CD4-positive, alpha-beta T cell (primary cell): Measurements from ENCODE around the gene TAMM41. TPM values are rescaled to one million over a fixed set of nuclear protein-coding genes. Genes with fewer than 3 reads are reported as not detected.

Source experiments
- ATAC-seq: fragments of 200-7000 bp; cut with Tn5 transposase; one replicate; pipeline ENCODE4 v1.10.0; 2022; ENCODE audit warnings: mild to moderate bottlenecking; ENCODE audit not compliant: poor library complexity
- CTCF ChIA-PET: fragments of 350-600 bp; sonication (Branson Sonifier 250); formaldehyde crosslinking; loops from one replicate; lab custom pipeline; 2021; ENCODE audit warnings: antibody characterized with exemption, inconsistent platforms; lab: Charles Lee
- POLR2A ChIA-PET: fragments of 350-600 bp; sonication (Branson Sonifier 250); formaldehyde crosslinking; loops from one replicate; lab custom pipeline; 2021; ENCODE audit warnings: antibody characterized with exemption, inconsistent platforms; lab: Charles Lee
- DNase-seq, 14 experiments: peaks; one replicate each; pipeline ENCODE4 v3.0.0-alpha.2; 2013 to 2020; ENCODE audit warnings: mixed read lengths in 2 of 14
- H3K27ac ChIP-seq, 2 donors: one replicate each; pipeline versions ENCODE4 v1.5.1 to v1.7.0; 2013; ENCODE audit warnings: low read length in 2 of 2, low read depth in 1 of 2, mild to moderate bottlenecking in 1 of 2
- H3K27me3 ChIP-seq, 2 experiments: 1 replicate in 1 of 2; 2 replicates in 1 of 2; pipeline versions ENCODE4 v1.6.1 to v1.7.0; 2013; ENCODE audit warnings: low read length in 2 of 2, control low read depth in 1 of 2, mild to moderate bottlenecking in 1 of 2, moderate library complexity in 1 of 2; ENCODE audit not compliant: insufficient read depth in 2 of 2, control insufficient read depth in 1 of 2
- H3K36me3 ChIP-seq: one replicate; pipeline ENCODE4 v1.6.1; 2013; ENCODE audit warnings: low read length, control low read depth; ENCODE audit not compliant: insufficient read depth
- H3K4me1 ChIP-seq: one replicate; pipeline ENCODE4 v1.6.1; 2013; ENCODE audit warnings: low read length, control low read depth; ENCODE audit not compliant: insufficient read depth
- H3K4me3 ChIP-seq: one replicate; pipeline ENCODE4 v1.5.1; 2013; ENCODE audit warnings: mild to moderate bottlenecking, low read length, moderate library complexity
- H3K9me3 ChIP-seq, 2 experiments: 1 replicate in 1 of 2; 2 replicates in 1 of 2; pipeline versions ENCODE4 v1.6.1 to v1.7.0; 2013; ENCODE audit warnings: low read length in 2 of 2, mild to moderate bottlenecking in 2 of 2, control low read depth in 1 of 2, moderate library complexity in 1 of 2; ENCODE audit not compliant: control insufficient read depth in 1 of 2, insufficient read depth in 1 of 2
- H3K27ac Mint-ChIP-seq: one replicate; pipeline ENCODE4 v1.8.0; 2020; ENCODE audit warnings: mixed read lengths
- H3K27me3 Mint-ChIP-seq: one replicate; pipeline ENCODE4 v1.8.0; 2021; ENCODE audit warnings: mixed read lengths
- H3K36me3 Mint-ChIP-seq: one replicate; pipeline ENCODE4 v1.8.0; 2021; ENCODE audit warnings: low read depth, mixed read lengths
- H3K4me1 Mint-ChIP-seq: one replicate; pipeline ENCODE4 v1.8.0; 2021; ENCODE audit warnings: low read depth, mixed read lengths
- H3K4me3 Mint-ChIP-seq: one replicate; pipeline ENCODE4 v1.8.0; 2020; ENCODE audit warnings: mild to moderate bottlenecking, mixed read lengths
- H3K9me3 Mint-ChIP-seq: one replicate; pipeline ENCODE4 v1.8.0; 2020; ENCODE audit warnings: mixed read lengths
- CTCF ChIP-seq: fragments of 200-600 bp; IDR thresholded peaks from one replicate; pipeline ENCODE4 v1.8.0; 2022; ENCODE audit warnings: antibody characterized with exemption, mild to moderate bottlenecking
- intact Hi-C, 2 experiments: fragments of 100-400 bp; cut with DNase I in 1 of 2; cut with micrococcal nuclease in 1 of 2; formaldehyde crosslinking; loops; one replicate each; pipeline versions ENCODE4 v1.15.1 to v1.9.0; 2023 to 2025; cut with DNase I, micrococcal nuclease
- total RNA-seq, 174 experiments: library from RNA in 2 of 174; stranded (reverse) in 2 of 174; gene quantifications; one replicate each; pipeline ENCODE4 v1.2.3 and lab custom pipeline; 2021 to 2026

Gene TAMM41
- total RNA-seq, 2 experiments from 2014 or later, result 19.7 to 22.0 TPM

- H3K36me3 Mint-ChIP-seq, result peaks cover 84% of the 10 kb centered on the region
- ATAC-seq (no peak), DNase-seq (no peak)
- Histone ChIP-seq H3K36me3 (peaks cover 70% of the 10 kb centered on the region), H3K4me1 (peaks cover 16% of the 10 kb centered on the region), H3K4me3 (no peak overlapping the region), H3K9me3 (peaks cover 0 to 4% of the 10 kb centered on the region in 2 experiments), H3K27me3 (no peaks in the 10 kb centered on the region), H3K27ac (no peak overlapping the region)
- intact Hi-C loops, result no loop called here
- H3K4me1 Mint-ChIP-seq, result peaks cover 40% of the 10 kb centered on the region
- H3K27me3 Mint-ChIP-seq, result no peaks in the 10 kb centered on the region
- ChIA-PET CTCF (interaction anchor here (2.5 kb wide), 1 partner anchor 14 kb away, joined by 6 read pairs; no protein-coding TSS in a partner anchor), POLR2A (no interaction called here)
- H3K9me3 Mint-ChIP-seq, result peaks cover 4% of the 10 kb centered on the region
- H3K27ac Mint-ChIP-seq, result peak overlapping the region; percentile 74
- TF ChIP-seq CTCF, result no peak
- no peak overlapping the region for H3K4me3 Mint-ChIP-seq
These were observed 57.3 kb downstream of the TAMM41 start for GRCh38 chr3:11789412-11789811.

DNA sequence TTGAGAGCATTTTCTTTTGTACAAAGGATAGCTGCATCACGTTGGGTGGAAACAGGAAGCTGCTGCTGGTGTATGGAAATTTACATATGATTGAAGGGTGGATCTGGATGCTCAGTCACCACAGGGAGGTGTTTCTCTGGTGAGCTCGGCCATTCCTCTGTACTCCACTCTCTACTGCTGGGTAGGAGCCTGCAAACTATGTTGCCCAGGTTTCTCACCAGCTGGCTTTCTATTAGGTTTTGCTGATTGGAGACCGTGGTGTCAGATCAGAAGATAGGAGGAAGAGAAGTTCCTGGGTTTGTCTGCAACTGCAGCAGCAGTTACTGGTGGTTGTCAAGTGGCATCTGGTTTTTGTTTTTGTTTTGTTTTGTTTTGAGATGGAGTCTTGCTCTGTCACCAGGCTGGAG is 61.7 kb downstream of the TAMM41 start:
- peak overlapping the region; percentile 80 for H3K27ac Mint-ChIP-seq
- H3K36me3 Mint-ChIP-seq, result peaks cover 42% of the 10 kb centered on the region
- ATAC-seq (peak; percentile 86), DNase-seq (peak in 4 of 14 experiments; percentile 8 to 59 (median 49))
- no peaks in the 10 kb centered on the region for H3K27me3 ChIP-seq
- intact Hi-C loops, result no loop called here
- H3K4me1 ChIP-seq, result peaks cover 20% of the 10 kb centered on the region
- H3K27me3 Mint-ChIP-seq, result no peaks in the 10 kb centered on the region
- TF ChIP-seq CTCF, result no peak
- H3K4me3 ChIP-seq, result peak overlapping the region; percentile 16
- H3K9me3 ChIP-seq, result peaks cover 0 to 4% of the 10 kb centered on the region in 2 experiments
- peaks cover 32% of the 10 kb centered on the region for H3K36me3 ChIP-seq
- POLR2A ChIA-PET, result interaction anchor here (1.2 to 1.8 kb wide), 3 partner anchors 12 to 61 kb away, joined by 4 to 6 read pairs (median 5); partner anchors contain the start of gene TAMM41
- CTCF ChIA-PET, result no interaction called here
- peaks cover 4% of the 10 kb centered on the region for H3K9me3 Mint-ChIP-seq
- H3K27ac ChIP-seq, result no peak overlapping the region
- peak overlapping the region; percentile 80 for H3K4me3 Mint-ChIP-seq
- peaks cover 22% of the 10 kb centered on the region for H3K4me1 Mint-ChIP-seq

- Mint-ChIP-seq H3K4me3 (no peak overlapping the region), H3K9me3 (no peaks in the 10 kb centered on the region), H3K27me3 (no peaks in the 10 kb centered on the region), H3K36me3 (peaks cover 12% of the 10 kb centered on the region), H3K27ac (no peak overlapping the region), H3K4me1 (peaks cover 11% of the 10 kb centered on the region)
- CTCF ChIA-PET, result no interaction called here
- Histone ChIP-seq H3K36me3 (no peaks in the 10 kb centered on the region), H3K9me3 (no peaks in the 10 kb centered on the region), H3K27me3 (no peaks in the 10 kb centered on the region), H3K4me1 (peaks cover 14% of the 10 kb centered on the region), H3K27ac (no peak overlapping the region), H3K4me3 (no peak overlapping the region)
- ATAC-seq (no peak), DNase-seq (no peak)
- POLR2A ChIA-PET, result interaction anchor here (1.8 kb wide), 1 partner anchor 10 kb away, joined by 4 read pairs; no protein-coding TSS in a partner anchor
- no peak for TF ChIP-seq CTCF
- intact Hi-C loops, result no loop called here
These were observed 66.3 kb downstream of the TAMM41 start for GRCh38 chr3:11780341-11780740.
